SU-DHL-6 (cell line): ENCODE results near the gene FANCM.

Experiments used
- EZH2phosphoT487 ChIP-seq: fragments of 200-600 bp; sonication (generic), shearing (Covaris generic); conservative IDR thresholded peaks from 2 replicates; pipeline ENCODE4 v1.6.1; 2018; ENCODE audit warnings: mild to moderate bottlenecking, antibody characterized with exemption, low read length, moderate library complexity, mixed read lengths
- TF ChIP-seq, protein P1 (sequence below): fragments of 200-600 bp; sonication (generic); IDR thresholded peaks from one replicate; pipeline ENCODE4 v1.5.1; 2017; ENCODE audit warnings: antibody characterized with exemption, mild to moderate bottlenecking, low read length, moderate library complexity; ENCODE audit not compliant: insufficient read depth, poor library complexity, severe bottlenecking

DNA sequence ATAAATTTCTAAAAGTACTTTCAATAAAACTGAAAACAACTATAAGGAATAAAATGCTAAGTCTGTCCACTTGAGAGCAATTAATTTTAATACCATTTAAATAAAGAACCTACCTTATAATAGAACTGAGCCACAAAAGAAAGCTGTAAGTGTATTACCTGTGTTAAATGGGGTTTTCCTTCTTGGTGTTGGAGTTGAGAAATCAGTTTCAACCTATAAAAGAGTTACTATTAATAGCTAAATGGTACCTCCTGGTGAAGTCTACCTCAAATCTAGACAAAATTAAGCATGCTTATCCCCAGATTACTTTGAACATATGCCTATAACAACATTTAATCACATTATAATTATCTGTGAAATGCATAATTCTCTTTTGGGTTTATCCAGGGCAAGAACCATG is 68.5 kb downstream of the FANCM start:
- TF ChIP-seq, protein P1, sequence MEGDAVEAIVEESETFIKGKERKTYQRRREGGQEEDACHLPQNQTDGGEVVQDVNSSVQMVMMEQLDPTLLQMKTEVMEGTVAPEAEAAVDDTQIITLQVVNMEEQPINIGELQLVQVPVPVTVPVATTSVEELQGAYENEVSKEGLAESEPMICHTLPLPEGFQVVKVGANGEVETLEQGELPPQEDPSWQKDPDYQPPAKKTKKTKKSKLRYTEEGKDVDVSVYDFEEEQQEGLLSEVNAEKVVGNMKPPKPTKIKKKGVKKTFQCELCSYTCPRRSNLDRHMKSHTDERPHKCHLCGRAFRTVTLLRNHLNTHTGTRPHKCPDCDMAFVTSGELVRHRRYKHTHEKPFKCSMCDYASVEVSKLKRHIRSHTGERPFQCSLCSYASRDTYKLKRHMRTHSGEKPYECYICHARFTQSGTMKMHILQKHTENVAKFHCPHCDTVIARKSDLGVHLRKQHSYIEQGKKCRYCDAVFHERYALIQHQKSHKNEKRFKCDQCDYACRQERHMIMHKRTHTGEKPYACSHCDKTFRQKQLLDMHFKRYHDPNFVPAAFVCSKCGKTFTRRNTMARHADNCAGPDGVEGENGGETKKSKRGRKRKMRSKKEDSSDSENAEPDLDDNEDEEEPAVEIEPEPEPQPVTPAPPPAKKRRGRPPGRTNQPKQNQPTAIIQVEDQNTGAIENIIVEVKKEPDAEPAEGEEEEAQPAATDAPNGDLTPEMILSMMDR, result no peak
- no peak for TF ChIP-seq EZH2phosphoT487
